H1 (cell line): ENCODE measurements around the gene UTP20. TPM values are rescaled to one million over a fixed set of nuclear protein-coding genes. Genes with fewer than 3 reads are reported as not detected.

Experiments used
- CTCF ChIA-PET: fragments of 300-600 bp; sonication (Branson Sonifier 250); formaldehyde crosslinking; loops from one replicate; lab custom pipeline; 2021; ENCODE audit not compliant: partially characterized antibody; lab: Charles Lee
- POLR2A ChIA-PET: fragments of 300-600 bp; sonication (Branson Sonifier 250); formaldehyde crosslinking; loops from one replicate; lab custom pipeline; 2021; ENCODE audit warnings: inconsistent platforms; ENCODE audit not compliant: partially characterized antibody; lab: Charles Lee
- DNase-seq, 2 experiments: peaks; one replicate each; pipeline versions ENCODE4 v3.0.0 to v3.0.0-alpha.2; 2010 to 2022; ENCODE audit warnings: low spot score in 2 of 2, low read depth in 1 of 2, mixed read lengths in 1 of 2
- FAIRE-seq: peaks from 2 replicates; lab custom pipeline; 2011; peaks lifted over from hg19 to GRCh38; lab: Jason Lieb, UNC
- H2AFZ ChIP-seq: 2 replicates; pipeline ENCODE4 v1.8.1; 2012; ENCODE audit warnings: low read length, inconsistent platforms
- H2AK5ac ChIP-seq: 2 replicates; pipeline ENCODE4 v1.6.1; 2013; ENCODE audit warnings: low read depth, low read length
- H2BK120ac ChIP-seq: replicated peaks from 2 replicates; pipeline ENCODE3; 2013; ENCODE audit warnings: low read depth, low read length, inconsistent platforms
- H2BK12ac ChIP-seq: 2 replicates; pipeline ENCODE4 v1.6.1; 2013; ENCODE audit warnings: low read depth, low read length
- H2BK15ac ChIP-seq: 2 replicates; pipeline ENCODE4 v1.6.1; 2013; ENCODE audit warnings: low read length
- H2BK20ac ChIP-seq: 2 replicates; pipeline ENCODE4 v1.6.1; 2013; ENCODE audit warnings: low read length
- H2BK5ac ChIP-seq: 2 replicates; pipeline ENCODE4 v1.6.1; 2013; ENCODE audit warnings: low read depth, low read length
- H3K14ac ChIP-seq: 2 replicates; pipeline ENCODE4 v1.6.1; 2013; ENCODE audit warnings: inconsistent platforms; ENCODE audit not compliant: insufficient read length
- H3K18ac ChIP-seq: 2 replicates; pipeline ENCODE4 v1.6.1; 2013; ENCODE audit warnings: low read length; ENCODE audit errors: extremely low read depth
- H3K23ac ChIP-seq: 2 replicates; pipeline ENCODE4 v1.6.1; 2013; ENCODE audit warnings: inconsistent platforms; ENCODE audit not compliant: insufficient read length
- H3K23me2 ChIP-seq: 2 replicates; pipeline ENCODE4 v1.6.1; 2013; ENCODE audit warnings: low read depth, low read length
- H3K27ac ChIP-seq: 2 replicates; pipeline ENCODE4 v1.6.1; 2011; ENCODE audit warnings: low read depth, low read length, inconsistent platforms
- H3K27me3 ChIP-seq, 4 experiments: replicated peaks in 1 of 4; 1 replicate in 1 of 4; 2 replicates in 3 of 4; pipeline versions ENCODE4 v1.6.1 to v1.8.1; 2011 to 2013; ENCODE audit warnings: low read length in 3 of 4, mild to moderate bottlenecking in 3 of 4, inconsistent platforms in 2 of 4, mixed read lengths in 2 of 4, moderate library complexity in 1 of 4; ENCODE audit not compliant: control insufficient read depth in 3 of 4, insufficient read depth in 3 of 4; ENCODE audit errors: extremely low read depth in 1 of 4
- H3K36me3 ChIP-seq, 4 experiments: 2 replicates each; pipeline versions ENCODE4 v1.6.1 to v1.8.1; 2011 to 2013; ENCODE audit warnings: mild to moderate bottlenecking in 4 of 4, low read length in 3 of 4, moderate library complexity in 2 of 4, control low read depth in 1 of 4, inconsistent platforms in 1 of 4; ENCODE audit not compliant: insufficient read depth in 4 of 4, control insufficient read depth in 2 of 4
- H3K4ac ChIP-seq: replicated peaks from 2 replicates; pipeline ENCODE3; 2013; ENCODE audit warnings: low read length, low read depth, mixed read lengths, inconsistent platforms; ENCODE audit not compliant: insufficient read length
- H3K4me1 ChIP-seq, 4 experiments: replicated peaks in 1 of 4; 1 replicate in 1 of 4; 2 replicates in 3 of 4; pipeline versions ENCODE4 v1.6.1 to v1.8.1; 2011 to 2013; ENCODE audit warnings: low read length in 3 of 4, inconsistent platforms in 2 of 4, mixed read lengths in 1 of 4; ENCODE audit not compliant: insufficient read depth in 4 of 4, control insufficient read depth in 3 of 4
- H3K4me2 ChIP-seq, 2 experiments: 2 replicates each; pipeline versions ENCODE4 v1.6.1 to v1.8.1; 2011 to 2013; ENCODE audit warnings: low read depth in 2 of 2, low read length in 2 of 2, control low read depth in 1 of 2, inconsistent platforms in 1 of 2, mild to moderate bottlenecking in 1 of 2; ENCODE audit not compliant: insufficient read depth in 1 of 2
- H3K4me3 ChIP-seq, 4 experiments: fragments of 200-600, 300-600 bp in 1 of 4; sonication (generic), shearing (Covaris generic), sonication (Bioruptor Twin) in 1 of 4; 2 replicates each; pipeline versions ENCODE4 v1.5.1 to v1.8.1; 2011 to 2016; ENCODE audit warnings: low read length in 4 of 4, low read depth in 3 of 4, control low read depth in 2 of 4, inconsistent platforms in 2 of 4, mild to moderate bottlenecking in 2 of 4, mixed read lengths in 1 of 4, moderate library complexity in 1 of 4; ENCODE audit not compliant: insufficient read depth in 2 of 4; ENCODE audit errors: extremely low read depth in 1 of 4
- H3K56ac ChIP-seq: replicated peaks from 2 replicates; pipeline ENCODE3; 2013; ENCODE audit warnings: low read depth, mild to moderate bottlenecking, mixed read lengths, low read length, inconsistent platforms; ENCODE audit not compliant: insufficient read length
- H3K79me1 ChIP-seq: 2 replicates; pipeline ENCODE4 v1.6.1; 2013; ENCODE audit warnings: low read depth, low read length, control low read depth
- H3K79me2 ChIP-seq, 2 experiments: 2 replicates each; pipeline versions ENCODE4 v1.6.1 to v1.8.1; 2012 to 2013; ENCODE audit warnings: low read length in 2 of 2, mild to moderate bottlenecking in 2 of 2, inconsistent platforms in 1 of 2; ENCODE audit not compliant: insufficient read depth in 2 of 2, control insufficient read depth in 1 of 2
- H3K9ac ChIP-seq, 4 experiments: replicated peaks in 1 of 4; 1 replicate in 1 of 4; 2 replicates in 3 of 4; pipeline versions ENCODE4 v1.6.1 to v1.8.1; 2011 to 2013; ENCODE audit warnings: low read depth in 3 of 4, low read length in 3 of 4, control low read depth in 2 of 4, mild to moderate bottlenecking in 2 of 4, moderate library complexity in 2 of 4, inconsistent platforms in 1 of 4; ENCODE audit errors: extremely low read depth in 1 of 4
- H3K9me3 ChIP-seq, 2 experiments: 2 replicates each; pipeline versions ENCODE4 v1.6.1 to v1.8.1; 2012 to 2013; ENCODE audit warnings: mild to moderate bottlenecking in 2 of 2, moderate library complexity in 2 of 2, control low read depth in 1 of 2, inconsistent platforms in 1 of 2, low read depth in 1 of 2, low read length in 1 of 2, mixed read lengths in 1 of 2; ENCODE audit not compliant: insufficient read depth in 2 of 2
- H4K20me1 ChIP-seq, 2 experiments: replicated peaks in 1 of 2; 2 replicates each; pipeline versions ENCODE3 to v1.8.1; 2011 to 2013; ENCODE audit warnings: inconsistent platforms in 2 of 2, low read length in 2 of 2, mild to moderate bottlenecking in 1 of 2; ENCODE audit not compliant: insufficient read depth in 2 of 2, control insufficient read depth in 1 of 2
- H4K5ac ChIP-seq: 2 replicates; pipeline ENCODE4 v1.6.1; 2013; ENCODE audit warnings: low read length, low read depth, mixed read lengths, inconsistent platforms; ENCODE audit not compliant: insufficient read length
- H4K8ac ChIP-seq: 2 replicates; pipeline ENCODE4 v1.8.0; 2013; ENCODE audit warnings: mild to moderate bottlenecking, moderate library complexity, low read length, inconsistent platforms; ENCODE audit not compliant: insufficient read depth; ENCODE audit errors: extremely low read depth
- H4K91ac ChIP-seq: replicated peaks from 2 replicates; pipeline ENCODE3; 2013; ENCODE audit warnings: low read length, mixed read lengths, inconsistent platforms; ENCODE audit not compliant: insufficient read length
- ASH2L ChIP-seq: fragments of 200-600, 300-600 bp; sonication (generic); IDR thresholded peaks from one replicate; pipeline ENCODE4 v1.7.1; 2017; ENCODE audit warnings: low read length
- CEBPB ChIP-seq: IDR thresholded peaks from 2 replicates; pipeline ENCODE4 v1.6.1; 2012; ENCODE audit warnings: low read depth, low read length
- CTCF ChIP-seq, 3 experiments: IDR thresholded peaks; 1 replicate in 2 of 3; 2 replicates in 1 of 3; pipeline versions ENCODE4 v1.5.1 to v1.6.1; 2011; ENCODE audit warnings: low read length in 3 of 3, mild to moderate bottlenecking in 3 of 3, inconsistent platforms in 2 of 3, low read depth in 1 of 3, moderate library complexity in 1 of 3; ENCODE audit not compliant: insufficient read depth in 1 of 3; ENCODE audit errors: control extremely low read depth in 1 of 3
- FOSL1 ChIP-seq: IDR thresholded peaks from 2 replicates; pipeline ENCODE4 v1.6.1; 2011; ENCODE audit warnings: mild to moderate bottlenecking, low read depth, low read length, moderate library complexity; ENCODE audit not compliant: insufficient read depth
- JUND ChIP-seq: IDR thresholded peaks from 2 replicates; pipeline ENCODE4 v1.6.1; 2011; ENCODE audit warnings: mild to moderate bottlenecking, improper control_type of control experiment, low read length
- KDM5A ChIP-seq: fragments of 200-600 bp; IDR thresholded peaks from 2 replicates; pipeline ENCODE4 v1.7.1; 2012; ENCODE audit warnings: mild to moderate bottlenecking, low read length, inconsistent platforms, mixed read lengths
- MAFK ChIP-seq: IDR thresholded peaks from 2 replicates; pipeline ENCODE4 v1.6.1; 2012; ENCODE audit warnings: low read depth, mild to moderate bottlenecking, improper control_type of control experiment, low read length
- NRF1 ChIP-seq: IDR thresholded peaks from 2 replicates; pipeline ENCODE4 v1.6.1; 2011; ENCODE audit warnings: mild to moderate bottlenecking, low read depth, low read length, improper control_type of control experiment
- RFX5 ChIP-seq: IDR thresholded peaks from 2 replicates; pipeline ENCODE4 v1.6.1; 2011; ENCODE audit warnings: low read depth, low read length, improper control_type of control experiment, borderline replicate concordance
- SRF ChIP-seq: IDR thresholded peaks from 2 replicates; pipeline ENCODE4 v1.6.1; 2011; ENCODE audit warnings: mild to moderate bottlenecking, low read depth, low read length, moderate library complexity
- SUZ12 ChIP-seq: fragments of 200-600 bp; sonication (generic); IDR thresholded peaks from 2 replicates; pipeline ENCODE4 v1.6.1; 2012; ENCODE audit warnings: mild to moderate bottlenecking, inconsistent platforms, low read length, moderate library complexity, mixed read lengths
- TAF1 ChIP-seq: IDR thresholded peaks from 2 replicates; pipeline ENCODE4 v1.6.1; 2011; ENCODE audit warnings: mild to moderate bottlenecking, low read depth, low read length
- TBP ChIP-seq: IDR thresholded peaks from 2 replicates; pipeline ENCODE4 v1.6.1; 2011; ENCODE audit warnings: low read depth, low read length, improper control_type of control experiment
- ZNF274 ChIP-seq: IDR thresholded peaks from 2 replicates; pipeline ENCODE4 v1.7.0; 2012; ENCODE audit warnings: low read length, borderline replicate concordance; ENCODE audit errors: extremely low read depth
- WGBS, 2 experiments: shearing (Covaris generic) in 1 of 2; methylation state at CpG; one replicate each; pipeline versions ENCODE4 v1.1.6 to v1.1.7; 2013 to 2015; ENCODE audit warnings: low lambda C conversion rate in 2 of 2, mixed read lengths in 2 of 2, inconsistent platforms in 1 of 2, low coverage in 1 of 2, missing lambda C conversion rate in 1 of 2; ENCODE audit not compliant: insufficient replicate concordance in 2 of 2, insufficient coverage in 1 of 2, insufficient read length in 1 of 2; ENCODE audit errors: extremely low coverage in 1 of 2, missing lambda C conversion rate in 1 of 2; 5-methylcytosine and 5-hydroxymethylcytosine counted together
- polyA plus RNA-seq, 7 experiments: library from polyadenylated mRNA; depleted of rRNA in 3 of 7; stranded (reverse) in 5 of 7; unstranded in 2 of 7; fragments of >200 nt in 5 of 7; fragments of 200-250 nt in 2 of 7; gene quantifications; 1 replicate in 5 of 7; 2 replicates in 1 of 7; 4 replicates in 1 of 7; pipeline versions ENCODE4 v1.2.1 to v1.2.3, GENCODE V29; 2011 to 2013; ENCODE audit warnings: missing spikeins in 2 of 7, mixed read lengths in 2 of 7
- total RNA-seq: library from RNA; stranded (reverse); fragmentation: NEBNext Ultra II Directional; extraction: Animal tissue kit (Norgen Biotek cat#: 25700); gene quantifications from 2 replicates; pipeline ENCODE4 v1.2.1, GENCODE V29; 2021

The UTP20 gene
- total and polyA plus RNA-seq, 2 of the 8 experiments (the other 6 are each of a cell fraction or from before 2014, with no cell fraction given) = 8.5 to 48.4 TPM

DNA sequence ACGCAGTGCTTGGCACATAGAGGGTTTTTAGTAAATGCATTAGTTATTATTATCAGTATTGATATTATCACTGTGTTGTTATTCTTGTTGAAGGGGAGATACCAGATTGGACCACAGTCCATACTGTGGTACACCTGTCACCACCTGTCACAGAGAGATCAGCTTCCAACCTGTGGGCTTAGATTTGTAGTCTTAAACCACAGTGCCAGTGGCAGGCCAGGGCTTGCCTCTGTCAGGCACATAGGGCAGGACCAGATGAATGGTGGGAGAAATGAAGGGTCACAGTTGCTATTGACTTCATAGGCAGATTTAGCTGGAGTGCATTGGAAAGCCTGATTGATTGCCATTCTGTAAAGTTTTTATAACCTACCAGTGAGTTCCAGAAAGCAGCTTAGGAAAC lies 92.5 kb downstream of the UTP20 start:
- H3K36me3 ChIP-seq = peaks cover 22 to 80% (median 55%) of the 10 kb centered on the region in 4 experiments
- CTCF ChIA-PET = no interaction called here
- no peak for TF ChIP-seq KDM5A
- TF ChIP-seq FOSL1 = no peak
- no peak for TF ChIP-seq ASH2L
- TF ChIP-seq MAFK = no peak
- TF ChIP-seq TBP = no peak
- TF ChIP-seq TAF1 = no peak
- TF ChIP-seq SRF = no peak
- TF ChIP-seq CEBPB = no peak
- no peak for TF ChIP-seq ZNF274
- TF ChIP-seq SUZ12 = no peak
- no peak for TF ChIP-seq RFX5
- no peak for TF ChIP-seq NRF1
- no peak for TF ChIP-seq JUND
- TF ChIP-seq CTCF (IDR thresholded peaks at IDR 0.05; ENCODE audit: control extremely low read depth in 1 of 3, insufficient read depth in 1 of 3, low read depth in 1 of 3, low read length in 3 of 3) = no peak

More for the DNA sequence above, 92.5 kb downstream of the UTP20 start:
- Histone ChIP-seq H4K91ac (no peak overlapping the region), H3K14ac (no peak overlapping the region), H3K79me2 (no peaks in the 10 kb centered on the region), H3K79me1 (no peaks in the 10 kb centered on the region), H2BK120ac (no peak overlapping the region), H2AK5ac (no peak overlapping the region), H3K56ac (no peak overlapping the region), H3K27me3 (no peaks in the 10 kb centered on the region), H3K18ac (no peak overlapping the region), H3K23ac (no peak overlapping the region), H3K4ac (no peak overlapping the region), H3K4me3 (no peak overlapping the region), H4K8ac (no peak overlapping the region), H3K4me1 (no peaks in the 10 kb centered on the region), H3K27ac (no peak overlapping the region), H2BK12ac (no peak overlapping the region), H3K9ac (no peak overlapping the region), H3K23me2 (no peaks in the 10 kb centered on the region), H2BK5ac (no peak overlapping the region), H2BK20ac (no peak overlapping the region), H4K20me1 (peaks cover 0 to 4% of the 10 kb centered on the region in 2 experiments), H3K4me2 (no peak overlapping the region), H2AFZ (no peak overlapping the region), H4K5ac (no peak overlapping the region), H3K9me3 (no peaks in the 10 kb centered on the region), H2BK15ac (no peak overlapping the region)
- no peak for DNase-seq
- FAIRE-seq = no peak
- POLR2A ChIA-PET = no interaction called here
- 96% methylated on average over 1 of the region's 1 CpG; no CpG with 5 or more reads in 1 of the 2 experiments for WGBS, 2 experiments
